ENCODE data around the gene SMIM41.

GRCh38 chr12:52151153-52151836, 71.8 kb downstream of the SMIM41 start:
- TF ChIP-seq EZH2 (IDR thresholded peaks at IDR 0.05; ENCODE audit: low read depth) (no peak), CTCF (conservative IDR thresholded peaks at IDR 0.05) (no peak)
